SH-SY5Y (cell line): Measurements from ENCODE around the gene GAP43.

Experiments
- GATA2 ChIP-seq: IDR thresholded peaks from 2 replicates; pipeline ENCODE4 v1.6.1; 2011; ENCODE audit warnings: mild to moderate bottlenecking, low read depth, low read length
- GATA3 ChIP-seq: IDR thresholded peaks from 2 replicates; pipeline ENCODE4 v1.6.1; 2011; ENCODE audit warnings: low read depth, mild to moderate bottlenecking, low read length, moderate library complexity

DNA sequence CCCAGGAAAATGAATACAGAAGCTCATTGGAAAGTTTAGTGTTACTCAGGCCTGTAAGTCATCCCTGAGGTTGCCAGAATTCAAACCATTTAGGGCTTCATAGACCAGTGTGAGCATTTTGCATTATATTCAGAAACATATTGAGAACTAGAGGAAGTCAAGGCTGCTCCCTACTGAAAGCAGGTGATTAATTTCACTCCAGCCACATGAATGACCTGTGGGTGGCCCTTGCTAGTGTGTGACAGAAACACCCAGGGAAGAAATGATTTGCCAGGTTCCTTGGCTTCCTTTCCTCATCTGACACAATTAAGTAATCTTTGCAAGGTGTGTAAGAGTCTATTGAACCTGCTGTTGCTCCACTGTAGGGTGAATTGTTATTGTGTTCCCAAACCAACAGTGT, 61.8 kb downstream of the GAP43 start:
- TF ChIP-seq GATA2 (no peak), GATA3 (no peak)
